ENCODE results near the gene ST3GAL5. TPM values are rescaled to one million over a fixed set of nuclear protein-coding genes. Genes with fewer than 3 reads are reported as not detected.

The ST3GAL5 gene
- total RNA-seq, 1 experiment from 2014 or later: 25.3 TPM

DNA sequence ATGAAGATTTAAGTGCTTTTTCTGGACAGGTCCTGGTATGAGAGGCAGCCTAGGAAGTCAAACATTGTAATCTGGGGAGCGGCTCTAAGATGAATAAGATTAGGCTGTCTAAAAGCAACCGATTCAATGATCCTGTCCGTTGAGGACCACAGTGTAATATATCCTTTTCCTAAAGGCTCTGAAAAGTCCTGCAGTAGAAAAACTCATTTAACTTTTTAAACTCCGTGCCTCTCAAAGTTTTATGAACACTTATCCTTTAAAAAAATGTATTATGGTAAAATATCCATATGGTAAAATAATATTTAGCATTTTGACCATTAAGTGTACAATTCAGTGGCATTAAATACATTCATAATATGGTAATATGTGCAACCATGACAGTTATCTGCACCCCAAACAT is 95.2 kb downstream of the ST3GAL5 start:
- Histone ChIP-seq H3K4me3 (ENCODE audit: low read depth, low read length, poor library complexity, severe bottlenecking) (no peak overlapping the region), H3K27ac (ENCODE audit: low read depth, low read length, poor library complexity, severe bottlenecking) (no peak overlapping the region), H3K27me3 (replicated peaks; ENCODE audit: insufficient read depth, low read depth, low read length, poor library complexity) (no peaks in the 10 kb centered on the region), H3K36me3 (ENCODE audit: insufficient read depth, low read length, poor library complexity, severe bottlenecking) (no peaks in the 10 kb centered on the region), H3K9me3 (ENCODE audit: low read depth, low read length, poor library complexity, severe bottlenecking) (no peaks in the 10 kb centered on the region), H3K4me1 (ENCODE audit: insufficient read depth, low read length, poor library complexity, severe bottlenecking) (peaks cover 8% of the 10 kb centered on the region)
- CTCF ChIA-PET: no interaction called here
- no TSS peak for BruUV-seq (replicated peaks)
- no peak for TF ChIP-seq EZH2 (IDR thresholded peaks at IDR 0.05; ENCODE audit: borderline replicate concordance, low read depth, low read length, poor library complexity, severe bottlenecking)
- TF ChIP-seq, protein P1, sequence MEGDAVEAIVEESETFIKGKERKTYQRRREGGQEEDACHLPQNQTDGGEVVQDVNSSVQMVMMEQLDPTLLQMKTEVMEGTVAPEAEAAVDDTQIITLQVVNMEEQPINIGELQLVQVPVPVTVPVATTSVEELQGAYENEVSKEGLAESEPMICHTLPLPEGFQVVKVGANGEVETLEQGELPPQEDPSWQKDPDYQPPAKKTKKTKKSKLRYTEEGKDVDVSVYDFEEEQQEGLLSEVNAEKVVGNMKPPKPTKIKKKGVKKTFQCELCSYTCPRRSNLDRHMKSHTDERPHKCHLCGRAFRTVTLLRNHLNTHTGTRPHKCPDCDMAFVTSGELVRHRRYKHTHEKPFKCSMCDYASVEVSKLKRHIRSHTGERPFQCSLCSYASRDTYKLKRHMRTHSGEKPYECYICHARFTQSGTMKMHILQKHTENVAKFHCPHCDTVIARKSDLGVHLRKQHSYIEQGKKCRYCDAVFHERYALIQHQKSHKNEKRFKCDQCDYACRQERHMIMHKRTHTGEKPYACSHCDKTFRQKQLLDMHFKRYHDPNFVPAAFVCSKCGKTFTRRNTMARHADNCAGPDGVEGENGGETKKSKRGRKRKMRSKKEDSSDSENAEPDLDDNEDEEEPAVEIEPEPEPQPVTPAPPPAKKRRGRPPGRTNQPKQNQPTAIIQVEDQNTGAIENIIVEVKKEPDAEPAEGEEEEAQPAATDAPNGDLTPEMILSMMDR (conservative IDR thresholded peaks at IDR 0.05; ENCODE audit: low read depth, low read length): no peak
- intact Hi-C loops (cut with micrococcal nuclease; ENCODE audit: unreplicated experiment): no loop called here
- no peak for DNase-seq (ENCODE audit: low spot score)
- POLR2A ChIA-PET (ENCODE audit: low non-redundant PET): no interaction called here

DNA sequence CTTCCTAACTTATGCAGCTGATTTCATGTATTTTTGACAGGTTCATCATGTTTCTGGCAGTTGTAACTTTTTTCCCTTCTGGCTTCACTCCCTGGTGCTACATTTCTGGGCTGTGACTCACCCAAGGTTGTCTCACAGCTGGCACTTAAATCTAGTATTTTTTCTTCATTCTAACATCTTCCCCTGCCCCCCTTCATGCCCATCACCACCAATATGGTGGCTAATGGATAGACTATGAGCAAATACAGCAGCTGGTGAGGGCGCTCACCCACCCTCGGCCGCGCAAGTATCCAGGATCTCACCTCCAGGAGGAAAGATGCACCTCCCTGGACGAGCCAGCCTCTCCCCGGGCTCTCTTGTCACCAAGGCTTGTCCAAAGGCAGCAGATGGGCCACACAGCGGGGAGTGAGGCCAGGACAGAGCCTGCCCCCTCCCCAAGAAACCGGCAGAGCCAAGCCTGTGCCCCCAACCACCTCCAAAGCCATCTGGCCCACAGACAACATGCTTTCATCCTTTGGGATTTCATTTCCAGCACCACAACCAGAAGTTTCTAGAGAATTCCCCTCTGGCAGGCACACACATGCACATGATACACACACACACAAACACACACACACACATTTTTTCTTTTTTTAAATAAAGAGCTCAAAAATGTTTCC is 95.9 kb downstream of the ST3GAL5 start:
- peak; percentile 40 for DNase-seq (ENCODE audit: low spot score)
- intact Hi-C loops (cut with micrococcal nuclease; ENCODE audit: unreplicated experiment): no loop called here
- H3K27me3 ChIP-seq (replicated peaks; ENCODE audit: insufficient read depth, low read depth, low read length, poor library complexity): no peaks in the 10 kb centered on the region
- no peaks in the 10 kb centered on the region for H3K36me3 ChIP-seq (ENCODE audit: insufficient read depth, low read length, poor library complexity, severe bottlenecking)
- ChIA-PET POLR2A (ENCODE audit: low non-redundant PET) (no interaction called here), CTCF (interaction anchor here (0.7 kb wide), 1 partner anchor 83 kb away, joined by 4 read pairs; no protein-coding TSS in a partner anchor)
- H3K4me1 ChIP-seq (ENCODE audit: insufficient read depth, low read length, poor library complexity, severe bottlenecking): peaks cover 8% of the 10 kb centered on the region
- H3K9me3 ChIP-seq (ENCODE audit: low read depth, low read length, poor library complexity, severe bottlenecking): no peaks in the 10 kb centered on the region
- BruUV-seq (replicated peaks): no TSS peak
- H3K4me3 ChIP-seq (ENCODE audit: low read depth, low read length, poor library complexity, severe bottlenecking): no peak overlapping the region
- no peak overlapping the region for H3K27ac ChIP-seq (ENCODE audit: low read depth, low read length, poor library complexity, severe bottlenecking)
- TF ChIP-seq, protein P1 (conservative IDR thresholded peaks at IDR 0.05; ENCODE audit: low read depth, low read length): no peak
- TF ChIP-seq EZH2 (IDR thresholded peaks at IDR 0.05; ENCODE audit: borderline replicate concordance, low read depth, low read length, poor library complexity, severe bottlenecking): no peak

GRCh38 chr2:85791704-85792565 is 96.9 kb downstream of the ST3GAL5 start:
- Histone ChIP-seq H3K4me3 (ENCODE audit: low read depth, low read length, poor library complexity, severe bottlenecking) (no peak overlapping the region), H3K36me3 (ENCODE audit: insufficient read depth, low read length, poor library complexity, severe bottlenecking) (no peaks in the 10 kb centered on the region), H3K27ac (ENCODE audit: low read depth, low read length, poor library complexity, severe bottlenecking) (no peak overlapping the region), H3K9me3 (ENCODE audit: low read depth, low read length, poor library complexity, severe bottlenecking) (no peaks in the 10 kb centered on the region), H3K27me3 (replicated peaks; ENCODE audit: insufficient read depth, low read depth, low read length, poor library complexity) (no peaks in the 10 kb centered on the region), H3K4me1 (ENCODE audit: insufficient read depth, low read length, poor library complexity, severe bottlenecking) (peaks cover 8% of the 10 kb centered on the region)
- BruUV-seq (replicated peaks): no TSS peak
- intact Hi-C loops (cut with micrococcal nuclease; ENCODE audit: unreplicated experiment): no loop called here
- POLR2A ChIA-PET (ENCODE audit: low non-redundant PET): no interaction called here
- DNase-seq (ENCODE audit: low spot score): no peak
- CTCF ChIA-PET: no interaction called here
- TF ChIP-seq, protein P1 (conservative IDR thresholded peaks at IDR 0.05; ENCODE audit: low read depth, low read length): no peak
- no peak for TF ChIP-seq EZH2 (IDR thresholded peaks at IDR 0.05; ENCODE audit: borderline replicate concordance, low read depth, low read length, poor library complexity, severe bottlenecking)

Data from A673 (cell line).